Left renal cortex interstitium (tissue), 4 donors: ENCODE results near the gene HDGFL3. TPM values are rescaled to one million over a fixed set of nuclear protein-coding genes. Genes with fewer than 3 reads are reported as not detected.
"Not testable (repeated sequence)": the region's sequence is repeated elsewhere in the genome, so short reads cannot be mapped to it uniquely, and the experiment has no call there.

Experiments used
- DNase-seq, 4 donors: peaks; one replicate each; pipeline ENCODE4 v3.0.0-alpha.2; 2013; ENCODE audit warnings: low read depth in 4 of 4, low spot score in 2 of 4, missing footprints in 1 of 4
- polyA plus RNA-seq, 4 donors: library from polyadenylated mRNA; unstranded; fragments of 120-200 nt; gene quantifications; one replicate each; pipeline ENCODE4 v1.2.1, GENCODE V29; 2013; ENCODE audit not compliant: insufficient read length in 4 of 4

The HDGFL3 gene
- polyA plus RNA-seq, 4 donors: 87.7 to 105 (median 95.5) TPM

DNA sequence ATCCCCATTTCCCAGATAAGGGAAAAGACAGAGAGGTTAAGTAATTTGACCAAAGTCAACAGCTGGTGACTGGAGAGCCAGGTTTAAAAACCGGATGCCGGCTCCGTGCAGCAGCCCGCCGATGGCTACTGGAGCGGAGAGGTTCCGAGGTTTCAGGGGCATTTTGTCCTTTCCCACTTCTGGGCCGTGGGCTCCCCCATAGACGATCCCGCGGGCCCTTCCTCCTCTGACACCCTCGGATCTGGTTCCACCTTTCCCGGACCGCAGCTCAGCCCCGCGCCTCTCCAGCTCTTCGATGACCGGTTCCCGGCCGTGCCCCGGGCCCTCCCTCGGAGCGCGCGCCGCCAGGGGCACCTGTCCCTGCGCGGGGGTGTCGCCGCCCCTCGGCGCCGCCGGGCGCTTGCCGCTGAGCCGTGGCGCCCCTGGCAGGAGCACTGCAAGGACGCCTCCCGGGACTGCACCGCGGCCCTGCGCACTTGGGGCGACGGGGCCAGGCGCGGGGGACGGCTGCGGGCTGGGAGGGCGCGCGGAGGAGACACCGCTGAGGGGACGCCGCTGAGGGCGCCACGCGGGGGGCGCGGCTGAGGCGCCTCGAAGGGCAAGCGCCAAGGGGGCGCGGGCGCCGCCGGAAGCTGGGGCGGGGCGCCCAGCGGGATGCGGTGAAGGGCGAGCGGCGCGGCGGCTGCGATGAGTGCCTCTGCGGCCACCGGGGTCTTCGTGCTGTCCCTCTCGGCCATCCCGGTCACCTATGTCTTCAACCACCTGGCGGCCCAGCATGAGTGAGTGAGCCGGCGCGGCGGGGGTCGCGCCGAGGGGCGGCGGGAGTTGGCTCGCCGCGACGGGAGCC lies 100.4 kb downstream of the HDGFL3 start, which contains the start of gene TM6SF1:
Gene TM6SF1, plus strand, starts transcription at position 652 of the 847 bp plus-strand sequence. Its CDS starts 36 bp downstream, at position 688.
- DNase-seq: no peak

DNA sequence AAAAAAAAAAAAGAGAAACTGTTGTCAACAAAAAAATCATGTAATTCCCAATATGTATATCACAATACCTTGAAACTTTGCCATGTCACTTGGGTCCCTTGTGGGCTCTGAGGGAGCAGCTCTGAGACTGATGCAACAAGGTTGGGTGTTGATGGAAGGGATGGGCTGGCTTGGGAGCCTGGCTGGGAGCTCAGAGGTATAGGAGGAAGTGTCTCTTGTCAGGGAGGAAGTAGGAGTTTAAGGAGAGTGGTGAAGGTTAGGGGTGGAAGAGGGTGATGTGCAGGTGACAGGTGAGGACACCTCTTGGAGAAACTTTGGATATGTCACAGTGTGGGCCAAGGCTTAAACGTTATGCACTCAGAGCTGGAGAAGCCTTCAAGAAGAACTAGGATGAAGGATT lies 102.2 kb downstream of the HDGFL3 start:
- no peak for DNase-seq

DNA sequence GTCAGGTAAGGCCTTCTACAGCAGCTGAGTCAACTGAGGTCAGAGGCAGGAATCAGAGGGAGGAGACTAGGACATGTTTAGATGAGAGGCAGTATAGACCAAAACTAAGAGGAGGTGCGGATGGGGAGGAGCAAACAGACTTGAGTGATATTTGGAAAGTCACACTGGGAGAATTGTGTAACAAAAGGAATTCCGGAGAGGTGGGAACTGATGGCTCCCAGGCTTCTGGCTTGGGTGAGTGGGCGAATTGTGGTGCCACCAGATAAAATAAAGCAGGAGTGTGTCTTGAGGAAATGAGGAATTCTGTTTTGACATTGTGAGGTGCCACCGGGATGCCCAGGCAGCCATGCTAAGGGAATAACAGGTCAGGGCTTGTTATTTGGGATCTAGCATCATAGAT lies 103.5 kb downstream of the HDGFL3 start:
- no peak for DNase-seq

DNA sequence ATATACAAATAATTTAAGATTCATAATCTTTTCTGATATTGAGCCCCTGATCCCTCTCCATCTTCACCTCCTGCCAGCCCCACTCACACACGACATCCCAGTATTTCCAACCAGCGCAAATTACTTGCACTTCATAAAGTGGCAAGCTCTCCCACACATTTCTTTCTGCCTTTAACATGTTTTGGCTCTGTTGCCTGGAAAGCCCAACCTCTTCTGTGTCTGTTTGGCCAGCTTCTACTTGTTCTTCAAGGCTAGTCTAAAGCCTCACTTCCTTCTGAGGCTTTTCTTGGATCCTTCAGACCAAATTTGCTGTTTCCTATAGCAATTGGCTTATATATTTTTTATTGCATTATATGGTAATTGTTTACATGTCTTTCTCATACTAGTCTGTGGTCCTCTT lies 105.3 kb downstream of the HDGFL3 start:
- DNase-seq: no peak

DNA sequence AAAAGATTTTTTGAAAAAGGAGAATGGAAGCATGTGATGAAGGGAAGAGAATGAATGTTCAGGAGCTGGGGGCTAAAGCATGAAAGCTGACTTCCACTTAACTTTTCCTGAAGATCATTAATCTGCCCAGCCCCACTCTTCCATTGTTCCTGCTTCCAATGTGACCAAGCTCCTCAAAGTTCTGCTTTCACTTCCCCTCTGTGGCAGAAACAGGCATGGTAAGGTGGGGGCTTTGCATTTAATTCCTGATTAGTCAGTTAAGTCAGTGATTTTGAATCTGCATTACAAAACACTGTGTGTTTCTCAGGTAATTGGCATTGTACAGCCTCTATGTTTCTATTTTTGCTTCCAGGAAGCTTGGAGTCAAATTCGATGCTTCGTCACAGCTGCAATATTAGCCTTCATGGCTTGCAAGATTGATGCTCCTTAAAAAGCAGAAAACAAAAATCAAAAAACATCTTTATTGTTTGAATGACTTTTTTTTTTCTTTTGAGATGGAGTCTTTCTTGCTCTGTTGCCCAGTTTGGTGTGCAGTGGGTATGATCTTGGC lies 107.5 kb downstream of the HDGFL3 start:
- no peak for DNase-seq

DNA sequence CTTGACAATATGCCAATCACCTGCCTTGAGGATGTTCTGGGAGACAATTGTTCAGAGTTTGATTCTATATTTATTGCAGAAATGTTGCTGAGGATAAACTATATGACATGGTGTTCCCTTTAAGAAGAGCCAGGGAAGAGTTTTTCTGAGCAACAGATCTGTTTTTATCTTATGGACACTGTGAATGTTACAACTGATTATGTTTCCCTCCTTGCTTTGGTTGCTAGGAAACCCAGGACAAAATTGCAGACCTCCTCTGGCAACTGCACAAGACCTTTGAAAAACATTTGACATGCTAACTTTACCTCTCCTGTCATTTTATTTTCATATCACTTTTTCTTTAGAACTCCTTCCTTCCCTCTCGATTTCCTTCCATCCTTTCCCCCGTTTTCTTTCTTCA lies 108.3 kb downstream of the HDGFL3 start:
- DNase-seq: no peak

DNA sequence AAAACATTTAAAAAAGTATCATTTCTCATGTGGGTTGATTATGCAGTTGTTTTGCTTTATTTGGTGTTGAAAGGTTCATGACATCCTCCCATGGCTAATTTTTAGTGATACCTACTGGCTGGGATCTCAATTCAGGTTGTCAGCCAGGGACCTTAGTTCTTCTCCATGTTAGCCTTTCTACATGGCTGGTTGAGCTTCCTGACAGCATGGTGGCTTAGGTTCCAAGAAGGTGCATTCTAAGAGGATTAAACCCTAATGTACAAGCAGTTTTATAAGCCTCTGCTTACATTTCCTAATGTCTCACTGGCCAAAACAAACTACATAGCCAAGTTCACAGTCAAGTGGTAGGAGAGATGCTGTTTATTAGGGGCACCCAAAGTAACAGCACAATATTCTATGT lies 109.5 kb downstream of the HDGFL3 start:
- no peak for DNase-seq

DNA sequence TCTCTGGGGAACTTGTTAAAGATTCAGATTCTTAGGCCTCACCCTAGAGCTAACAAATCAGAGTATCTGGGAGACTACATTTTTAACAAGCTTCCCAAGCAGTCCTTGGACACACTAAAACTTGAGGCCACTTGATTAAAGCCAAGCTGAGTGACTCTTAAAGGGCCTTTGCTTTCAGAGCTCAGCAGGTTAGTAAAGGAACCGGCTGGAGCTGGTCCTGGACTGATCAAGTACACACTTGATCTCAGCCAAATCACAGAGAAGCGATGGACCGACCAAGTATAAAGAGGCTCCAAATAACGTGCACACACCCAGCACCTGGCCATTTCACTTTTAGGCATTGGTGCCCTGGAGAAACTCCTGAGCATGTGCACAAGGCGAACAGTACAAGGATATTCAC lies 113.0 kb downstream of the HDGFL3 start:
- DNase-seq: no peak

DNA sequence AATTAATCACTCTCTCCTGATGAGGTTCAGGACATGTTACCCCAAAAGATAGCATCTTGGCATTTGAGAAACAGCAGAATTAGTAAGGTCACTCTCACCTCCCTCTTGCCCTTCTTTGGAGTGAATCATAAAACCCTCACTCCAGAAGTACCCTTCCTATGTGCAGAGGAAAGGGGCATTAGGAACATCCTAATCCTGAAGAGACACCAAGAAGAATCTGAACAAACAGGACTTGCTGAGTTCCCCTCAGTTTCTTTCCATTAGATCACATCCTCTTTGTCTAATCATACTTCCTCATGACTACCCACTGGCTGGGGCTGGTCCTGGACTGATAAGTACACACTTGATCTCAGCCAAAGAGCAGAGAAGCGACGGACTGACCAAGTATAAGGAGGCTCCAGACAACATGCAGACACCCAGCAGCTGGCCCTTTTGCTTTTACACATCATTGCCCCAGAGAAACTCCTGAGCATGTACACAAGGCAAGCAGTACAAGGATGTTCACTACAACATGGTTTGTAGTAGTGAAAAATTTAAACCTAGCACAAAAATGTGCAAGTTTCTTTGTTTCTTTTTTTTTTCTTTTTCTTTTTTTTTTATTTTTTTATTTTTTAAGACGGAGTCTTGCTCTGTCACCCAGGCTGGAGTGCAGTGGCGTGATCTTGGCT lies 115.2 kb downstream of the HDGFL3 start:
- DNase-seq: no peak

DNA sequence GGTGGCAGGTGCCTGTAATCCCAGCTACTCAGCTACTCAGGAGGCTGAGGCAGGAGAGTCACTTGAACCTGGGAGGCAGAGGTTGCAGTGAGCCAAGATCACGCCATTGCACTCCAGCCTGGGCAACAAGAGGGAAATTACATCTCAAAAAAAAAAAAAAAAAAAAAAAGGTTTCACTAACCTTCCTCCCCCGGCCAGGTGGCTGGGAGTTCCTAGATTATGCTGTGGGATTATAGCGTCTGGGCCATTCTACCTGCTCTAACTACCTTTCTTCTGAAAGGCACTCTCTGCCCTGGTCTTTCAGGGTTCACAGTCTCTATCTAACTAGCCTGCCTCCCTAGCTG lies 115.7 kb downstream of the HDGFL3 start:
- DNase-seq: not testable (repeated sequence)

DNA sequence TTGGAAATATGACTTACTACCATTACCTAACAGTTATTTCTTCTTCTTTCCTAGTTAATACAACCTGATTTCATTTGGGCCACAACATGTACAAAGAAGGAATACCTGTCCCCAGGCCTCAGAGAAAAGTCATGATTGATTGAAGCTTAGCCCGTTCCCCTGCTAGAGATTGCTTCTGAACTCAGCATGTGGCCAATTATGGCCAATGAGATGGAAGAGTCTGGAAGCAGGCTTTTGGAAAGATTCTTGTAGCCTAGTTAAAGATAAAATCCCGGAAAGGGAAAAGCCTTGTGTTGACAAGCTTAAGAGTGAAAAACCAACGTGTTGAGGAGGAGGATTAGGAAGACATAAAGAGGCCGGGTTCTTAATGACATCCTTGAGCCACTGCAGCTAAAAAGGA lies 117.2 kb downstream of the HDGFL3 start:
- no peak for DNase-seq

DNA sequence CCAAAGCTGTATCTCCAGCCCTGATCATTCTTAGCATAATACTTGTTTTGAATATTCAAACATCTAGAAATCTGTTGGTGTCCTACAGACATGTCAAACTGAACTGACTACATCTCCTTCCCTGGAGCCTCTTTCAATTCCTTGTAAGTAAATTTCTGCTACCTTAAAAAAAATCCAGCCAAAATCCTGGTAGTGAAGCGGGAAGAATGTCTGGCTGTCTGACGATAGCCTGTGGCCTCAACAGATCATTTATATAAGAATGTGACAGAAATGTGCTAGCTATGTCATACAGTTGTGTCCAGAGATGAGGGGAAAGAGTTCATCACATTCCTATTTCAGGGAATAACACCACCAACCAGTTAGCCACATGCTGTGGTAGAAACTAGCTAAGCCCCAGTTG lies 118.7 kb downstream of the HDGFL3 start:
- DNase-seq: no peak

DNA sequence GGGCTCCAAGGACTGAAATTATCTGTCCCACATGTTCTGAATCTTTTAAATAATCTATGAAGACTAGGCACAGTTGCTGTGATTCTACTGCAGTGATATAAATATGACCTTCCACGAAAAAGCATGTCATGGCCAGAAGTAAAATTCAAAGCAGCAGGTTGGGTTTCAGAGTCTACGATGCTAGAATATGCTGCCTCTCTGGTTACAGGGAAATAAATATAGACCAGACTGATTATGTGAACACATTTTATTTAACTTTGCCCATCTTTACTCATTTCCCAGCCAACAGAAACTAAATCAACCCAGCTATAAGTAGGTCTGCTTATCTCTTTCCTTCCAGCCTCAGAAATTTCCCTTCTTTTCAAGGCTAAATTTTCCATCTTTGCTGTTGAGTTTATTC lies 120.0 kb downstream of the HDGFL3 start:
- DNase-seq: no peak

DNA sequence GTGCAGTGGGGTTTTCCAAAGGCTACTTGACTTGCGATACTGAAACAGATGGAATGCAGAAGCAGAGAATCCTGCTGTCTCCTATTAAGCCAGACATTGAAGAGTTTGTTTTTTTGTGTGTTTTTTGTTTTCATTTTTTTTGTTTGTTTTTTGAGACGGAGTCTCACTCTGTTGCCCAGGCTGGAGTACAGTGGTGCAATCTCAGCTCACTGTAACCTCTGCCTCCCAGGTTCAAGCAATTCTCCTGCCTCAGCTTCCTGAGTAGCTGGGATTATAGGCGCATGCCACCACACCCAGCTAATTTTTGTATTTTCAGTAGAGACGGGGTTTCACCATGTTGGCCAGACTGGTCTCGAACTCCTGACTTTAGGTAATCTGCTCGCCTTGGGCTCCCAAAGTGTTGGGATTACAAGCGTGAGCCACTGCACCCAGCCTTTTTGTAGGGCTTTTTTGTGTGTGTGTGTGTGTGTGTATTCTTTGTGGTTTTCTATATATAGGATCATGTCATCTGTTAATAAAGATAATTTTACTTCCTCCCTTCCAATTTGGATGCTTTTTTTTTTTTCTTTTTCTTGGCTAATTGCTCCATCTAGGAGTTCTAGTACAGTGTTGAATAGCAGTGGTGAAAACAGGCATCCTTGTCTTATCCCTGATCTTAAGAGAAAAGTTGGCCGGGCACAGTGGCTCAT lies 121.6 kb downstream of the HDGFL3 start:
- DNase-seq: not testable (repeated sequence)

DNA sequence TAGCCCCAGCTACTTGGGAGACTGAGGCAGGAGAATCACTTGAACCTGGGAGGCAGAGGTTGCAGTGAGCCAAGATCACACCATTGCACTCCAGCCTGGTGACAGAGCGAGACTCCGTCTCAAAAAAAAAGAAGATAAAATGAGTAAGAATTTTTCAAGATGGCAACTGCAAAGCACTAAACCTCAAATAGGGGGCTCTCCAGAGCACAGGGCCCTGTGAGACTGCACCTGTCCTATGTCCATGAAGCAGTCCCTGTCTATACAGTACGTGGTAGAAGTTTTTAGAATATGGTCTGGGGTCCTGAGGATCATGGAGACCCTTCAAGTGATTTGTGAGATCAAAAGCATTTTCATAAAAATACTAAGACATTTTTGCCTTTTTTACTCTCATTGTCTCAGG lies 122.2 kb downstream of the HDGFL3 start:
- not testable (repeated sequence) for DNase-seq

DNA sequence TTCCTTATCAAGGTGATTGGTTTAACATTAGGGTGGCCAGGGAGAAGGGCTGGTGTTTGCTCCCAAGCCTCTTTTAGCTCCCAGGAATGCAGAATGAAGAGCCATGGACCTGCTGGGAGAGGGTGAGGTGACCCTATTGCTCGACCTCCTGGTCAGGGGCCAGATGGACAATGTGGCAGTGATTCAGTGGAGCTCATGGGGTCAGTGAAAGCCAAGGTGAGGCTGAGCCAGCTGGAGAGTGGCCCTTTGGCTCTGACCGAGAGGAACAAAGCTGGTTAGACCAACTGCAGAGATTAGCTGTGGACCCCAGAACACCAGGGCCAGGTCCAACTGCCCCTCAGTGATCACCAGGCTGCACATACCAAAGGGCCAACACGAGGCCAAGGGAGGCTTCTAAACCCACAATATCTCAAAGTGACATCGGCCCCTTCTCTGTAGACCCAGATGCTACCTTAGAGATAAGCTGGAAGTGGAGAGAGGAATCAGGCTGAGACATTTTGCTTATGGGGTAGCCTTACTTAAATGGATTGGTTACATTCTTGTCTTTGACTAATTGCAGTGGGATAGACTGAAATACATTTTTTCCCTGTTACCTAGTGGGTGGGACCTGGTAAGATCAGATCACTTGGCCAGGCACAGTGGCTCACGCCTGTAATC lies 124.8 kb downstream of the HDGFL3 start:
- no peak for DNase-seq

DNA sequence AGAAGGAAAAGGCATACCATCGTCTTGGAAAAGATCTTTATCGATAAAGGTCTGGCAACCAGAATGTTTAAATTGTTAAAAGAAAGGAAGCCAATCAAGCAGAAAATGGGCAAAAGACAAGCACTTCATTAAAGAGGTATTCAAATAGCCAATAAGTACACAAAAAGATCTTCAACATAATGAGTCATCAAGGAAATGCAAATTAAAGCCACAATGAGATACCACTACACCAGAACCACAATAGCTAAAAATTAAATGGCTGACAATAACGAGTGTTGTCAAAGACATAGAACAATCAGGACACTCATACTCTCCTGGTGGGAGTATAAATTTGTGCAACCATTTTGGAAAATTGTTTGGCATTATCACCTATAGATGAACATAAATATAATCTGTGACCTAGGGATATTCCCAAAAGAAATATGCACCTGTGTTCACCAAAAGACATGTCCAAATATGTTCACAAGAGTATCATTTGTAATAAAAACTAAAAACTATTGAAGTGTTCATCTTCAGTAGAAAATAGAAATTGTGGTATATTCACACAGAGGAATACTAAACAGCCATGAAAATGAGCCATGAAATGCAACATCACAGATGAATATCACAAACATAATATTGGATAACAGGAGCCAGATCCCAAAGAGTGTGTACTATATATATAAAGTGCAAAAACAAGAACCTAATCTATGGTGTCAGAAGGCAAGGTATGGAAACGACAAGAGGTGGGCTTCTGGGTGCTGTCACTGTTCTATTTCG lies 126.2 kb downstream of the HDGFL3 start:
- no peak for DNase-seq

DNA sequence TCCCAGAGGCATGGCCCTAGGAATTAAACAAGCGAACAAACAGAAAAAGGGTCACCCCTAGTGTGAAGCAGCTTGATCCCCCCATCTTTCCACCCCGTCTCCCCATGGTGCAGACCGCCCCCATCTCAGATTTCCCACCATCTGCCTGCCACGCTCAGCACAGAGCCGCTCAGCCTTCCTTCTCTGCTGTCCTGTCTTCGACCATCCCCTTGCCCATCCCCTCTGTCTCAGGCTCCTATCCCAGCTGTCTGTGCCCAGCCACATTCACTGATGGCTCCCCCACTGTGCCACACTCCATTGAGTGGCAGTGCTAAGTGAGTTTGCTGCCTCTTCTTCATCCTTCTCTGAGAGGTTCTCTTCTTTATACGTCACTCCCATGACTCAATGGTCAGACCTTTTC lies 128.9 kb downstream of the HDGFL3 start:
- no peak for DNase-seq
